ENCODE measurements around the gene MEPCE. TPM values are rescaled to one million over a fixed set of nuclear protein-coding genes. Genes with fewer than 3 reads are reported as not detected.
A peak's percentile ranks its signal among the peaks of the same experiment; 100 is the strongest.

MEPCE gene
- total and polyA plus RNA-seq, 10 of the 15 experiments (the other 5 are each of a cell fraction or from before 2014, with no cell fraction given): 8.2 to 48.0 (median 22.1) TPM

- TF ChIP-seq SIN3A (IDR thresholded peaks at IDR 0.05; ENCODE audit: low read depth, low read length) (peak; percentile 47), CTCF (IDR thresholded peaks at IDR 0.05 in 2 of 3, conservative IDR thresholded peaks at IDR 0.05 in 1 of 3; ENCODE audit: control insufficient read depth in 2 of 3, extremely low read depth in 1 of 3, insufficient read depth in 1 of 3, low read depth in 3 of 3, low read length in 3 of 3) (no peak), MLLT1 (IDR thresholded peaks at IDR 0.05) (peak; percentile 13), YY1 (IDR thresholded peaks at IDR 0.05; ENCODE audit: low read depth, low read length) (0 out of 2 replicates have a peak, but pooled peaks have one; percentile 8), NKRF (conservative IDR thresholded peaks at IDR 0.05) (peak; percentile 15), SIX5 (IDR thresholded peaks at IDR 0.05; ENCODE audit: low read depth, low read length, severe bottlenecking) (no peak), EZH2 (IDR thresholded peaks at IDR 0.05; ENCODE audit: borderline replicate concordance, control insufficient read depth, low read depth, low read length) (no peak), ASH2L (IDR thresholded peaks at IDR 0.05; ENCODE audit: borderline replicate concordance, low read depth) (0 out of 2 replicates have a peak, but pooled peaks have one; percentile 5), BMI1 (IDR thresholded peaks at IDR 0.05; ENCODE audit: borderline replicate concordance) (peak; percentile 2), ZBTB33 (IDR thresholded peaks at IDR 0.05) (no peak), NFYB (IDR thresholded peaks at IDR 0.05; ENCODE audit: insufficient read depth, low read depth, low read length) (no peak), TAF1 (IDR thresholded peaks at IDR 0.05; ENCODE audit: borderline replicate concordance, low read depth, low read length) (peak; percentile 25), MTA2 (IDR thresholded peaks at IDR 0.05; ENCODE audit: low read depth) (peak; percentile 48; the same call in 1 of the 2 replicates), CREB1 (IDR thresholded peaks at IDR 0.05; ENCODE audit: low read depth) (no peak), IRF5 (IDR thresholded peaks at IDR 0.05; ENCODE audit: borderline replicate concordance) (peak; percentile 8; the same call in 1 of the 2 replicates), ZNF384 (IDR thresholded peaks at IDR 0.05; ENCODE audit: borderline replicate concordance, low read depth, low read length) (no peak), PKNOX1 (IDR thresholded peaks at IDR 0.05) (peak; percentile 46; the same call in 1 of the 2 replicates), MAX (IDR thresholded peaks at IDR 0.05; ENCODE audit: low read depth, low read length) (peak; percentile 94)
Measured at GRCh38 chr7:100428967-100429636, 529 bp upstream of the MEPCE start (continued).

All from GM12878 (cell line).